ENCODE measurements around the gene BBS9.

BBS9 gene

GRCh38 chr7:33273356-33273755 lies 144.0 kb downstream of the BBS9 start:
- DNase-seq (ENCODE audit: low read depth, low spot score), result no peak
- in situ Hi-C loops (cut with HindIII; ENCODE audit: low sequenced_read_pairs), result no loop called here
- TF ChIP-seq, protein P1, sequence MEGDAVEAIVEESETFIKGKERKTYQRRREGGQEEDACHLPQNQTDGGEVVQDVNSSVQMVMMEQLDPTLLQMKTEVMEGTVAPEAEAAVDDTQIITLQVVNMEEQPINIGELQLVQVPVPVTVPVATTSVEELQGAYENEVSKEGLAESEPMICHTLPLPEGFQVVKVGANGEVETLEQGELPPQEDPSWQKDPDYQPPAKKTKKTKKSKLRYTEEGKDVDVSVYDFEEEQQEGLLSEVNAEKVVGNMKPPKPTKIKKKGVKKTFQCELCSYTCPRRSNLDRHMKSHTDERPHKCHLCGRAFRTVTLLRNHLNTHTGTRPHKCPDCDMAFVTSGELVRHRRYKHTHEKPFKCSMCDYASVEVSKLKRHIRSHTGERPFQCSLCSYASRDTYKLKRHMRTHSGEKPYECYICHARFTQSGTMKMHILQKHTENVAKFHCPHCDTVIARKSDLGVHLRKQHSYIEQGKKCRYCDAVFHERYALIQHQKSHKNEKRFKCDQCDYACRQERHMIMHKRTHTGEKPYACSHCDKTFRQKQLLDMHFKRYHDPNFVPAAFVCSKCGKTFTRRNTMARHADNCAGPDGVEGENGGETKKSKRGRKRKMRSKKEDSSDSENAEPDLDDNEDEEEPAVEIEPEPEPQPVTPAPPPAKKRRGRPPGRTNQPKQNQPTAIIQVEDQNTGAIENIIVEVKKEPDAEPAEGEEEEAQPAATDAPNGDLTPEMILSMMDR (IDR thresholded peaks at IDR 0.05; ENCODE audit: low read depth, low read length), result no peak
- H3K4me3 ChIP-seq (ENCODE audit: low read depth, low read length), result no peak overlapping the region

DNA sequence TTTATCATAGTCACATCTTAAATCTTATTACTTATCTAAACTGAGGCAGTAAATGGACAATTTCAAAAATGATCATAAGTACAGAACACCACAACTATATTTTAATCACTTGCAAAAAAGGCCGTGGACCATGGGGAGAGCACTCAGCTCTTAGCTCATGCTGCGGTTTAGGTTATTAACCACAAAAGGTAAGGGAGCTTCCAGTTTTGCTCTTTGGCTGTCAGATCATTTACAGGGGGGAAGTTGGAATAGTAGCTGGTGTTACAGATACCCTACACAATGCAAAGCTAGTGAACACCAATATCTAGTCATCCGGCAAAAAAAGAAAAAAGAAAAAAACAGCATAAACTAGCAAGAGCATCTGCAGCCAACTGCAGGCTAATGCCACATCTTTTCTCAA lies 147.0 kb downstream of the BBS9 start:
- in situ Hi-C loops (cut with HindIII; ENCODE audit: low sequenced_read_pairs), result no loop called here
- TF ChIP-seq, protein P1 (IDR thresholded peaks at IDR 0.05; ENCODE audit: low read depth, low read length), result no peak
- DNase-seq (ENCODE audit: low read depth, low spot score), result no peak
- no peak overlapping the region for H3K4me3 ChIP-seq (ENCODE audit: low read depth, low read length)

- no peak for DNase-seq (ENCODE audit: low read depth, low spot score)
- TF ChIP-seq, protein P1 (IDR thresholded peaks at IDR 0.05; ENCODE audit: low read depth, low read length), result no peak
- H3K4me3 ChIP-seq (ENCODE audit: low read depth, low read length), result no peak overlapping the region
- in situ Hi-C loops (cut with HindIII; ENCODE audit: low sequenced_read_pairs), result no loop called here
Measured at GRCh38 chr7:33276729-33277128, 147.4 kb downstream of the BBS9 start.

- TF ChIP-seq, protein P1 (IDR thresholded peaks at IDR 0.05; ENCODE audit: low read depth, low read length), result no peak
- in situ Hi-C loops (cut with HindIII; ENCODE audit: low sequenced_read_pairs), result no loop called here
- H3K4me3 ChIP-seq (ENCODE audit: low read depth, low read length), result no peak overlapping the region
- DNase-seq (ENCODE audit: low read depth, low spot score), result no peak
Measured at GRCh38 chr7:33278095-33278494, 148.7 kb downstream of the BBS9 start.

GRCh38 chr7:33286501-33286900 lies 157.1 kb downstream of the BBS9 start:
- DNase-seq (ENCODE audit: low read depth, low spot score), result no peak
- no peak overlapping the region for H3K4me3 ChIP-seq (ENCODE audit: low read depth, low read length)
- TF ChIP-seq, protein P1 (IDR thresholded peaks at IDR 0.05; ENCODE audit: low read depth, low read length), result no peak
- in situ Hi-C loops (cut with HindIII; ENCODE audit: low sequenced_read_pairs), result no loop called here

DNA sequence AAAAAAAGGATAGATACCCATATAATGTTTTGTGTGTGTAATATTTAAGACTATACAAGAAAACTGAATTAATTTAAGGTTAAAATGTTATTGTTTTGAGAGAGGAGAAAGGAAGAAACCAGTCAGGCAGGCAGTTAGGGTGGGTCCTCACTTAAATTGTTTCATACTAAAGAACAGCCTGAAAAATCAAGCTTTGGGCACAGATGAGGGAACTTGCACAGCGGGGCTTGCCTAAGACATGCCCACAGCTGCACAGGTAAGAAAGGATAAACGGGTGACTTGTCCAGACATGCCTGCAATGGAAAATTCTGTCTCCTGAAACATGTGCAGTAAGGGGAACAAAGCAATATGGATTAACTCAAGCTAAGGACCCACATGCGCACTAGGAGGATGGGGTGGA lies 158.4 kb downstream of the BBS9 start:
- in situ Hi-C loops (cut with HindIII; ENCODE audit: low sequenced_read_pairs), result no loop called here
- H3K4me3 ChIP-seq (ENCODE audit: low read depth, low read length), result no peak overlapping the region
- TF ChIP-seq, protein P1 (IDR thresholded peaks at IDR 0.05; ENCODE audit: low read depth, low read length), result no peak
- DNase-seq (ENCODE audit: low read depth, low spot score), result no peak

GRCh38 chr7:33298848-33299247 lies 169.5 kb downstream of the BBS9 start:
- in situ Hi-C loops (cut with HindIII; ENCODE audit: low sequenced_read_pairs), result no loop called here
- no peak overlapping the region for H3K4me3 ChIP-seq (ENCODE audit: low read depth, low read length)
- TF ChIP-seq, protein P1 (IDR thresholded peaks at IDR 0.05; ENCODE audit: low read depth, low read length), result no peak
- no peak for DNase-seq (ENCODE audit: low read depth, low spot score)

Measured in astrocyte of the spinal cord (primary cell).